Pancreas (tissue), 10 donors: Measurements from ENCODE around the gene CEMIP. TPM values are rescaled to one million over a fixed set of nuclear protein-coding genes. Genes with fewer than 3 reads are reported as not detected.

ENCODE experiments used
- ATAC-seq, 4 donors: fragments of 200-7000 bp; cut with Tn5 transposase; one replicate each; pipeline versions ENCODE4 v1.8.0 to v1.9.1; 2020; ENCODE audit warnings: mild to moderate bottlenecking in 4 of 4, moderate library complexity in 4 of 4
- DNase-seq, 6 donors: peaks; one replicate each; pipeline ENCODE4 v3.0.0-alpha.2; 2020
- FAIRE-seq: peaks from 2 replicates; lab custom pipeline; 2012; peaks lifted over from hg19 to GRCh38; lab: Jason Lieb, UNC
- H3K27ac ChIP-seq, 4 donors: fragments of 200-600 bp; sonication (generic); 1 replicate in 3 of 4; 2 replicates in 1 of 4; pipeline versions ENCODE4 v1.5.0 to v1.8.0; 2020
- H3K27me3 ChIP-seq, 4 donors: fragments of 200-600 bp; one replicate each; pipeline ENCODE4 v1.8.0; 2021
- H3K36me3 ChIP-seq, 3 donors: fragments of 200-600 bp; sonication (generic) in 1 of 3; one replicate each; pipeline versions ENCODE4 v1.5.0 to v1.8.0; 2020 to 2021
- H3K4me1 ChIP-seq, 3 donors: fragments of 200-600 bp; one replicate each; pipeline ENCODE4 v1.8.0; 2021
- H3K4me3 ChIP-seq, 4 donors: fragments of 200-600 bp; sonication (generic) in 2 of 4; one replicate each; pipeline versions ENCODE4 v1.5.0 to v1.8.0; 2020 to 2021
- H3K9me3 ChIP-seq, 4 donors: fragments of 200-600 bp; one replicate each; pipeline ENCODE4 v1.8.0; 2021
- CTCF ChIP-seq, 4 donors: fragments of 200-600 bp; sonication (generic) in 3 of 4; IDR thresholded peaks; one replicate each; pipeline versions ENCODE4 v1.5.0 to v1.8.0; 2021; ENCODE audit warnings: antibody characterized with exemption in 4 of 4
- WGBS, 2 donors: extraction: QIAGEN DNeasy Blood & Tissue Kit; methylation state at CpG; one replicate each; pipeline ENCODE4 v1.1.7; 2013; 5-methylcytosine and 5-hydroxymethylcytosine counted together
- intact Hi-C, 3 donors: fragments of 100-400 bp; cut with DNase I; formaldehyde crosslinking; loops; one replicate each; pipeline versions ENCODE4 v1.11.1 to v1.14.2; 2022
- polyA plus RNA-seq, 2 donors: library from polyadenylated mRNA; stranded (reverse); fragments of 200-250 nt; gene quantifications; one replicate each; pipeline ENCODE4 v1.2.3, GENCODE V29; 2013
- total RNA-seq, 6 donors: library from RNA; stranded (reverse); fragmentation: NEBNext Ultra II Directional in 4 of 6; extraction: Animal tissue kit (Norgen Biotek cat#: 25700) in 4 of 6; gene quantifications; one replicate each; pipeline versions ENCODE4 v1.2.1 to v1.2.4, GENCODE V29; 2021 to 2023
- donor health status: healthy with polysubstance abuse.
- donor health status: DM: no; HTN: no; CAD: no; lungs with moderate emphysema.
- donor health status: DM: no; HTN: no; CAD: no.
- donor health status: control.
- donor health status: control.
- donor health status: Bipolar disorder and iron deficiency.
- donor health status: DM: yes; HTN: yes; CAD: no.
- donor health status: DM: no; HTN: no; CAD: no.
- donor health status: DM: no; HTN: no; CAD: no.
- donor health status: DM: yes; HTN: yes; CAD: no.

CEMIP gene
- total and polyA plus RNA-seq, 8 donors = 0.07 to 0.41 (median 0.12) TPM; not detected in 1

- peak overlapping the region in 3 of 4 donors; percentile 23 to 53 (median 38) for H3K4me3 ChIP-seq
- no peaks in the 10 kb centered on the region for H3K9me3 ChIP-seq
- ATAC-seq = no peak
- no peak for TF ChIP-seq CTCF (IDR thresholded peaks at IDR 0.05)
- no peaks in the 10 kb centered on the region for H3K36me3 ChIP-seq
- peaks cover 0 to 9% (median 6%) of the 10 kb centered on the region in 3 donors for H3K4me1 ChIP-seq
- H3K27ac ChIP-seq = no peak overlapping the region
- 18 to 19% methylated on average over 7 of the region's 7 CpGs for WGBS, 2 donors
- no peak for FAIRE-seq
- intact Hi-C loops = loop anchor here in 2 of 3 donors (5.0 kb wide), 3 partner anchors 206 to 326 kb away; no protein-coding TSS in a partner anchor
- H3K27me3 ChIP-seq = peaks cover 0 to 25% (median 5%) of the 10 kb centered on the region in 4 donors
- DNase-seq = no peak
Observed at GRCh38 chr15:80778621-80778963, 578 bp upstream of the CEMIP start.

GRCh38 chr15:80779658-80780415, 667 bp downstream of the CEMIP start:
- Histone ChIP-seq H3K36me3 (no peaks in the 10 kb centered on the region), H3K27ac (no peak overlapping the region), H3K4me1 (peaks cover 0 to 9% (median 6%) of the 10 kb centered on the region in 3 donors), H3K9me3 (no peaks in the 10 kb centered on the region), H3K27me3 (peaks cover 0 to 25% (median 5%) of the 10 kb centered on the region in 4 donors), H3K4me3 (peak overlapping the region; percentile 23 to 53 (median 32))
- no peak for TF ChIP-seq CTCF (IDR thresholded peaks at IDR 0.05)
- WGBS, 2 donors = 2 to 4% methylated on average over 44 to 45 of the region's 45 CpGs
- DNase-seq (peak in 3 of 6 donors; percentile 34 to 68 (median 63)), ATAC-seq (peak; percentile 29 to 66 (median 48)), FAIRE-seq (no peak)
- intact Hi-C loops = loop anchor here in 2 of 3 donors (5.0 to 10.0 kb wide), 4 partner anchors 195 to 328 kb away; no protein-coding TSS in a partner anchor

- FAIRE-seq = no peak
- H3K4me1 ChIP-seq = peaks cover 0 to 9% (median 6%) of the 10 kb centered on the region in 3 donors
- no peaks in the 10 kb centered on the region for H3K9me3 ChIP-seq
- 6 to 8% methylated on average over 40 of the region's 40 CpGs for WGBS, 2 donors
- H3K4me3 ChIP-seq = peak overlapping the region in 1 of 4 donors; percentile 53
- intact Hi-C loops = loop anchor here in 1 of 3 donors (10.0 kb wide), 1 partner anchor 194 kb away; no protein-coding TSS in a partner anchor
- DNase-seq = peak; percentile 8 to 76 (median 36)
- TF ChIP-seq CTCF (IDR thresholded peaks at IDR 0.05) = no peak
- H3K27ac ChIP-seq = no peak overlapping the region
- peaks cover 0 to 25% (median 5%) of the 10 kb centered on the region in 4 donors for H3K27me3 ChIP-seq
- peak in 3 of 4 donors; percentile 16 to 53 (median 19) for ATAC-seq
- no peaks in the 10 kb centered on the region for H3K36me3 ChIP-seq
Observed at GRCh38 chr15:80780416-80781221, 1.4 kb downstream of the CEMIP start.

GRCh38 chr15:80783260-80783659, 4.1 kb downstream of the CEMIP start:
- no peak for TF ChIP-seq CTCF (IDR thresholded peaks at IDR 0.05)
- FAIRE-seq (no peak), ATAC-seq (no peak), DNase-seq (no peak)
- H3K27ac ChIP-seq = no peak overlapping the region
- intact Hi-C loops = loop anchor here in 1 of 3 donors (10.0 kb wide), 1 partner anchor 192 kb away; no protein-coding TSS in a partner anchor
- no peaks in the 10 kb centered on the region for H3K36me3 ChIP-seq
- peaks cover 0 to 9% (median 6%) of the 10 kb centered on the region in 3 donors for H3K4me1 ChIP-seq
- peaks cover 0 to 19% (median 4%) of the 10 kb centered on the region in 4 donors for H3K27me3 ChIP-seq
- no peak overlapping the region for H3K4me3 ChIP-seq
- no peaks in the 10 kb centered on the region for H3K9me3 ChIP-seq
